Heart left ventricle (tissue), 16 donors: ENCODE results near the gene BAZ1B. TPM values are rescaled to one million over a fixed set of nuclear protein-coding genes. Genes with fewer than 3 reads are reported as not detected.
"Not testable (repeated sequence)": the region's sequence is repeated elsewhere in the genome, so short reads cannot be mapped to it uniquely, and the experiment has no call there.

Experiments used
- ATAC-seq, 4 donors: fragments of 200-7000 bp; cut with Tn5 transposase; one replicate each; pipeline ENCODE4 v1.9.1; 2020 to 2022; ENCODE audit warnings: moderate library complexity in 4 of 4, mild to moderate bottlenecking in 3 of 4, moderate number of reproducible peaks in 1 of 4
- DNase-seq, 5 donors: peaks; one replicate each; pipeline ENCODE4 v3.0.0-alpha.2; 2020
- H3K27ac ChIP-seq, 12 donors: fragments of 200-600 bp; sonication (generic) in 4 of 12; one replicate each; pipeline versions ENCODE4 v1.5.0 to v1.8.0; 2016 to 2022; ENCODE audit warnings: mild to moderate bottlenecking in 2 of 12
- H3K27me3 ChIP-seq, 9 donors: fragments of 200-600 bp; sonication (generic) in 2 of 9; one replicate each; pipeline versions ENCODE4 v1.5.1 to v1.8.0; 2016 to 2022; ENCODE audit warnings: mild to moderate bottlenecking in 3 of 9
- H3K36me3 ChIP-seq, 9 donors: fragments of 200-600 bp; sonication (generic) in 2 of 9; one replicate each; pipeline versions ENCODE4 v1.5.0 to v1.8.0; 2018 to 2022; ENCODE audit warnings: mild to moderate bottlenecking in 2 of 9
- H3K4me1 ChIP-seq, 12 donors: fragments of 200-600 bp; sonication (generic) in 4 of 12; one replicate each; pipeline versions ENCODE4 v1.5.0 to v1.8.0; 2016 to 2022; ENCODE audit warnings: mild to moderate bottlenecking in 3 of 12
- H3K4me3 ChIP-seq, 12 donors: fragments of 200-600 bp; sonication (generic) in 4 of 12; one replicate each; pipeline versions ENCODE4 v1.5.0 to v1.8.0; 2017 to 2022; ENCODE audit warnings: mild to moderate bottlenecking in 9 of 12, moderate library complexity in 4 of 12
- H3K9me3 ChIP-seq, 12 donors: fragments of 200-600 bp; sonication (generic) in 4 of 12; one replicate each; pipeline versions ENCODE4 v1.5.0 to v1.8.0; 2016 to 2022; ENCODE audit warnings: mild to moderate bottlenecking in 1 of 12
- CTCF ChIP-seq, 12 donors: fragments of 200-600 bp; sonication (generic) in 4 of 12; IDR thresholded peaks; one replicate each; pipeline versions ENCODE4 v1.5.0 to v1.8.0; 2018 to 2022; ENCODE audit warnings: antibody characterized with exemption in 12 of 12, mild to moderate bottlenecking in 5 of 12
- POLR2A ChIP-seq, 2 donors: fragments of 450-650 bp; IDR thresholded peaks; one replicate each; pipeline ENCODE4 v1.6.1; 2017; ENCODE audit warnings: antibody characterized with exemption in 2 of 2, mild to moderate bottlenecking in 2 of 2, moderate library complexity in 2 of 2
- WGBS, 4 donors: extraction: QIAGEN DNeasy Blood & Tissue Kit in 2 of 4; methylation state at CpG; one replicate each; pipeline versions ENCODE4 v1.1.5 to v1.1.7; 2013 to 2018; 5-methylcytosine and 5-hydroxymethylcytosine counted together
- intact Hi-C, 10 donors: fragments of 100-400 bp; cut with DNase I; formaldehyde crosslinking; loops; one replicate each; pipeline versions ENCODE4 v1.11.1 to v1.14.2; 2022
- polyA plus RNA-seq, 2 donors: library from polyadenylated mRNA; stranded (reverse); fragments of 200-250 nt; gene quantifications; one replicate each; pipeline ENCODE4 v1.2.3, GENCODE V29; 2013
- total RNA-seq, 9 donors: library from RNA; depleted of rRNA in 2 of 9; stranded (reverse); fragments of >200 nt in 2 of 9; fragmentation: NEBNext Ultra II Directional in 3 of 9; extraction: Animal tissue kit (Norgen Biotek cat#: 25700) in 3 of 9; gene quantifications; one replicate each; pipeline versions ENCODE4 v1.1.0 to v1.2.4, GENCODE V29; 2016 to 2023
- donor health status: ischemic (EF 13 %, LVEDD 7.1; RV severe dilation, severe dysfunction).
- donor health status: healthy with polysubstance abuse.
- donor health status: DM: no; HTN: yes; CAD: no.
- donor health status: DM: no; HTN: no; CAD: no.
- donor health status: ischemic (EF 25% LVEDD 6.9; RV normal size, moderate dysfunction).
- donor health status: ischemic (EF 25% LVEDD 5.7; RV mildly dilated, moderate dysfunction).
- donor health status: healthy.
- donor health status: DM: yes; HTN: yes; CAD: no.
- donor health status: ischemic (EF 35%, LVEDD 5.7; RV mildly dilated, moderate dysfunction).
- donor health status: nonischemic (EF 11% LVEDD 7.7; RV severe dilation, severe dysfunction).
- donor health status: DM: yes; HTN: yes; CAD: no.
- donor health status: PGD.
- donor health status: ischemic (EF 29% LVEDD 5.4; RV normal size, mild dysfunction).
- donor health status: nonischemic (EF 23%, LVEDD 6.1; RV moderate dilation, normal function).

Gene BAZ1B
- total and polyA plus RNA-seq, 11 donors, result 19.0 to 45.0 (median 37.4) TPM

- peaks cover 0 to 58% (median 50%) of the 10 kb centered on the region in 9 donors for H3K36me3 ChIP-seq
- TF ChIP-seq POLR2A (IDR thresholded peaks at IDR 0.05) (no peak), CTCF (IDR thresholded peaks at IDR 0.05) (no peak)
- ATAC-seq (no peak), DNase-seq (no peak)
- H3K27me3 ChIP-seq, result no peaks in the 10 kb centered on the region
- intact Hi-C loops, result no loop called here
- H3K4me3 ChIP-seq, result no peak overlapping the region
- WGBS, 4 donors, result 77 to 81% (median 80%) methylated on average over 5 of the region's 5 CpGs
- no peak overlapping the region for H3K27ac ChIP-seq
- peaks cover 0 to 11% (median 0%) of the 10 kb centered on the region in 12 donors for H3K4me1 ChIP-seq
- H3K9me3 ChIP-seq, result no peaks in the 10 kb centered on the region
Observed at GRCh38 chr7:73569042-73569608, 47.0 kb upstream of the BAZ1B start.

DNA sequence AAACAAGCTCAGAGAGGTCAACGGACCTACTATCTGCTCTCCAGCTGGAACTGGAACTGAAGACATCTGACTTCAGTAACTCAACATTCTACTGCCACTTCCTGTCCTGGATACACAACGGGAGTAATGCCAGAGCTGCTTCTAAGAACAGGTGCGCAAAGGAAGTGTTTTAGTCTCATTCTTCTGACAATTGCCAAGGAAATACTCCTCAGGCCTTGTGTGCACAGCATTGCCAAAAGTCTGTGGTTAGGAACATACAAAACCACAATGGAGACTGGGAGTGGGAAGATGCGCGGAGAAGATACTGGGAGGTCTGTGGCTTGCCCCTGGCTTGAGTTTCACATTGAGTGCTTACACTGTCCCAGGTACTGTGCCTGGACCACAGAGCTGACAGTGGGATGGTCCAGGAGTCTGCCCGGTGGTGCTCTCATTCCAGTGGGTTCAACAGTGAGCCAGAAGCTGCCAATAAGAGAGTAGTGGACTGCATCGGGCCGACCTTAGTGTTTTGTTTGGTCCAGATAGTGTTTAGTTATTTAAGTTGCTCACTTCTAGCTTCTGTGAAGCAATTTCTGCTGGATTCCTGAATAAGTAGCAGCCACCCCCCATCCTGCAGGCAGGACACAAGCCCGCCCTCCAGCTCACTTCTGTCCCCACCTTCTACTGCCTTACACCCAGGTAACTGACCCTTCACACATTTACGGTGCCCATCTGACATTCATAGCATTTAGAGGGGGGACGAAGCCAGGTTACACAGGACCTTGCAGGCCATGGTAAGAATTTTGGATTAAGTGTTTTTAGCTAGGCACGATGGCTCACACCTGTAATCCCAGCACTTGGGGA lies 46.0 kb upstream of the BAZ1B start:
- TF ChIP-seq CTCF (IDR thresholded peaks at IDR 0.05) (no peak), POLR2A (IDR thresholded peaks at IDR 0.05) (no peak)
- Histone ChIP-seq H3K4me3 (no peak overlapping the region), H3K27me3 (no peaks in the 10 kb centered on the region), H3K4me1 (peaks cover 0 to 11% (median 0%) of the 10 kb centered on the region in 12 donors), H3K36me3 (peaks cover 0 to 47% (median 40%) of the 10 kb centered on the region in 9 donors), H3K27ac (no peak overlapping the region), H3K9me3 (no peaks in the 10 kb centered on the region)
- no peak for DNase-seq
- intact Hi-C loops, result no loop called here
- peak in 1 of 4 donors; percentile 19 for ATAC-seq
- WGBS, 4 donors, result 77 to 80% (median 78%) methylated on average over 12 of the region's 12 CpGs

DNA sequence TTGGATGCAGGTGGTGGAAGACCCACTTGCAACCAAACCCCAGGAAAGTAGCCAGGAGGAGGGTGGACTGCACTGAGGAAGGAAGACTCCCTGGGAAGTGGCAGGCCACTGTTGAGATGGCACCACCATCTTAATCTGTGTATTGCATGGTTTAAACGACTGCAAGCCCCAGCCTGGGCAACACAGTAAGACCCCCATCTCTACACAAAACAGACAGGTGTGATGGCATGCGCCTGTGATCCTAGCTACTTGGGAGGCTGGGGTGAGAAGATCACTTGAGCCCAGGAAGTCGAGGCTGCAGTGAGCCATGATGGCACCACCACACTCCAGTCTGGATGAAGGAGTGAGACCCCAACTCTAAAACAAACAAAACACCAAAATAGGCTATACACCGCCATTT lies 45.0 kb upstream of the BAZ1B start:
- Histone ChIP-seq H3K36me3 (peaks cover 0 to 38% (median 30%) of the 10 kb centered on the region in 9 donors), H3K27ac (no peak overlapping the region), H3K4me1 (peaks cover 0 to 11% (median 0%) of the 10 kb centered on the region in 12 donors), H3K27me3 (no peaks in the 10 kb centered on the region), H3K9me3 (no peaks in the 10 kb centered on the region), H3K4me3 (no peak overlapping the region)
- DNase-seq (no peak), ATAC-seq (no peak)
- TF ChIP-seq CTCF (IDR thresholded peaks at IDR 0.05) (no peak), POLR2A (IDR thresholded peaks at IDR 0.05) (no peak)
- WGBS, 4 donors, result 87 to 95% (median 92%) methylated on average over 4 of the region's 4 CpGs
- intact Hi-C loops, result no loop called here

DNA sequence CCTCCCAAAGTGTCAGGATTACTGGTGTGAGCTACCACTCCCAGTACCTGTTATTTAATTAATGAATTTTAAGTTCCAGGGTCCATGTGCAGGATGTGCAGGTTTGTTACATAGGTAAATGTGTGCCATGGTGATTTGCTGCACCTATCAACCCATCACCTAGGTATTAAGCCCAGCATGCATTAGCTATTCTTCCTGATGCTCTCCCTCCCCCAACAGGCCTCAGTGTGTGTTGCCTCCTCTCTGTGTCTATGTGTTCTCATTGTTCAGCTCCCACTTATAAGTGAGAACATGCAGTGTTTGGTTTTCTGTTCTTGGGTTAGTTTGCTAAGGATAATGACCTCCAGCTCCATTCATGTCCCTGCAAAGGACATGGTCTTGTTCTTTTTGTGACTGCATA lies 44.3 kb upstream of the BAZ1B start:
- intact Hi-C loops, result not testable (repeated sequence)
- peak overlapping the region in 4 of 12 donors; percentile 23 to 47 (median 42) for H3K4me3 ChIP-seq

More for the DNA sequence above, 44.3 kb upstream of the BAZ1B start:
- not testable (repeated sequence) for H3K27me3 ChIP-seq, H3K27ac ChIP-seq, ATAC-seq, DNase-seq, H3K9me3 ChIP-seq
- H3K36me3 ChIP-seq, result peaks cover 0 to 31% (median 23%) of the 10 kb centered on the region in 9 donors
- peaks cover 0 to 11% (median 0%) of the 10 kb centered on the region in 12 donors for H3K4me1 ChIP-seq
